IMR-90 (cell line): Measurements from ENCODE around the gene DTL. TPM values are rescaled to one million over a fixed set of nuclear protein-coding genes. Genes with fewer than 3 reads are reported as not detected.

Experiments
- ATAC-seq: fragments of 200-7000 bp; cut with Tn5 transposase; 2 replicates; pipeline ENCODE4 v1.9.1; 2020; ENCODE audit warnings: low read depth, mild to moderate bottlenecking, moderate library complexity
- BruUV-seq: library from RNA; stranded (reverse); fragments of 400-500 nt; replicated peaks from 2 replicates; lab custom pipeline; 2021; lab: Mats Ljungman, UMichigan
- CTCF ChIA-PET: fragments of 300-600 bp; formaldehyde crosslinking; extraction: SDS; loops from one replicate; lab custom pipeline; 2021; ENCODE audit warnings: antibody characterized with exemption; lab: Yijun Ruan, JAX
- POLR2A ChIA-PET: fragments of 300-600 bp; sonication (Branson Sonifier 250); formaldehyde crosslinking; loops from one replicate; lab custom pipeline; 2022; ENCODE audit warnings: antibody characterized with exemption; ENCODE audit not compliant: unreplicated experiment; lab: Charles Lee
- DNase-seq: peaks from one replicate; pipeline ENCODE4 v3.0.0; 2013
- H2AFZ ChIP-seq: replicated peaks from 2 replicates; pipeline ENCODE3; 2013; ENCODE audit warnings: low read length, mild to moderate bottlenecking; ENCODE audit not compliant: poor library complexity
- H2AK5ac ChIP-seq: 2 replicates; pipeline ENCODE4 v1.6.1; 2013; ENCODE audit warnings: low read depth, low read length, inconsistent platforms
- H2AK9ac ChIP-seq: replicated peaks from 2 replicates; pipeline ENCODE3; 2013; ENCODE audit warnings: mild to moderate bottlenecking, low read depth, low read length, moderate library complexity; ENCODE audit not compliant: poor library complexity
- H2BK120ac ChIP-seq: 2 replicates; pipeline ENCODE4 v1.6.1; 2013; ENCODE audit warnings: low read depth, low read length, inconsistent platforms
- H2BK15ac ChIP-seq: 3 replicates; pipeline ENCODE4 v1.6.1; 2013; ENCODE audit warnings: low read depth, low read length, inconsistent platforms
- H2BK20ac ChIP-seq: 2 replicates; pipeline ENCODE4 v1.6.1; 2013; ENCODE audit warnings: low read depth, mild to moderate bottlenecking, inconsistent platforms, low read length, moderate library complexity
- H2BK5ac ChIP-seq: 2 replicates; pipeline ENCODE4 v1.6.1; 2013; ENCODE audit warnings: mild to moderate bottlenecking, low read depth, low read length, inconsistent platforms; ENCODE audit not compliant: poor library complexity, severe bottlenecking
- H3K14ac ChIP-seq: replicated peaks from 2 replicates; pipeline ENCODE4 v1.6.1; 2013; ENCODE audit warnings: low read depth, low read length, inconsistent platforms
- H3K18ac ChIP-seq: 2 replicates; pipeline ENCODE4 v1.6.1; 2013; ENCODE audit warnings: low read depth, low read length, control low read depth
- H3K23ac ChIP-seq: 2 replicates; pipeline ENCODE4 v1.6.1; 2013; ENCODE audit warnings: low read depth, low read length, inconsistent platforms
- H3K27ac ChIP-seq: 2 replicates; pipeline ENCODE4 v1.5.1; 2013; ENCODE audit warnings: mild to moderate bottlenecking, control low read depth, low read length; ENCODE audit not compliant: insufficient read depth
- H3K27me3 ChIP-seq: 2 replicates; pipeline ENCODE4 v1.6.1; 2013; ENCODE audit warnings: low read length; ENCODE audit not compliant: control insufficient read depth, insufficient read depth
- H3K36me3 ChIP-seq: 2 replicates; pipeline ENCODE4 v1.6.1; 2013; ENCODE audit warnings: low read length, mixed read lengths; ENCODE audit not compliant: control insufficient read depth, insufficient read depth
- H3K4ac ChIP-seq: 2 replicates; pipeline ENCODE4 v1.6.1; 2013; ENCODE audit warnings: low read depth, low read length, inconsistent platforms
- H3K4me1 ChIP-seq: 2 replicates; pipeline ENCODE4 v1.6.1; 2013; ENCODE audit warnings: low read length, mixed read lengths; ENCODE audit not compliant: control insufficient read depth, insufficient read depth
- H3K4me2 ChIP-seq: 2 replicates; pipeline ENCODE4 v1.6.1; 2013; ENCODE audit warnings: low read depth, mild to moderate bottlenecking, control low read depth, low read length, moderate library complexity
- H3K4me3 ChIP-seq: 2 replicates; pipeline ENCODE4 v1.5.1; 2013; ENCODE audit warnings: low read depth, mild to moderate bottlenecking, control low read depth, low read length, moderate library complexity; ENCODE audit not compliant: insufficient read depth
- H3K56ac ChIP-seq: 2 replicates; pipeline ENCODE4 v1.6.1; 2013; ENCODE audit warnings: low read length, inconsistent platforms; ENCODE audit not compliant: insufficient read depth; ENCODE audit errors: extremely low read depth
- H3K79me1 ChIP-seq, 2 experiments: 2 replicates each; pipeline ENCODE4 v1.6.1; 2013; ENCODE audit warnings: low read length in 2 of 2, inconsistent platforms in 1 of 2, low read depth in 1 of 2
- H3K9ac ChIP-seq: 2 replicates; pipeline ENCODE4 v1.6.1; 2013; ENCODE audit warnings: low read depth, low read length, control low read depth
- H3K9me1 ChIP-seq: 2 replicates; pipeline ENCODE4 v1.6.1; 2013; ENCODE audit warnings: low read length, inconsistent platforms; ENCODE audit not compliant: insufficient read depth
- H3K9me3 ChIP-seq: 2 replicates; pipeline ENCODE4 v1.6.1; 2013; ENCODE audit warnings: low read length; ENCODE audit not compliant: control insufficient read depth, insufficient read depth
- H4K20me1 ChIP-seq: 2 replicates; pipeline ENCODE4 v1.6.1; 2013; ENCODE audit warnings: low read length, inconsistent platforms; ENCODE audit not compliant: insufficient read depth
- H4K5ac ChIP-seq: 2 replicates; pipeline ENCODE4 v1.6.1; 2013; ENCODE audit warnings: mild to moderate bottlenecking, low read depth, low read length, control low read depth
- H4K8ac ChIP-seq, 2 experiments: 2 replicates each; pipeline ENCODE4 v1.6.1; 2013; ENCODE audit warnings: low read depth in 2 of 2, low read length in 2 of 2, control low read depth in 1 of 2, inconsistent platforms in 1 of 2
- H4K91ac ChIP-seq: 2 replicates; pipeline ENCODE4 v1.6.1; 2013; ENCODE audit warnings: low read depth, low read length, inconsistent platforms; ENCODE audit not compliant: insufficient read depth
- BHLHE40 ChIP-seq: fragments of 150-350 bp; IDR thresholded peaks from 2 replicates; pipeline ENCODE4 v1.6.1; 2016; ENCODE audit warnings: mild to moderate bottlenecking, low read depth, low read length
- CEBPB ChIP-seq: IDR thresholded peaks from 2 replicates; pipeline ENCODE4 v1.6.1; 2012; ENCODE audit warnings: low read depth, low read length, improper control_type of control experiment
- CHD1 ChIP-seq: IDR thresholded peaks from 2 replicates; pipeline ENCODE4 v1.6.1; 2012; ENCODE audit warnings: low read depth, low read length, improper control_type of control experiment
- CTCF ChIP-seq: conservative IDR thresholded peaks from 2 replicates; pipeline ENCODE4 v1.5.1; 2012; ENCODE audit warnings: mild to moderate bottlenecking, low read depth, low read length, improper control_type of control experiment
- ELK1 ChIP-seq: fragments of 150-350 bp; IDR thresholded peaks from 2 replicates; pipeline ENCODE4 v1.6.1; 2016; ENCODE audit warnings: low read depth, mild to moderate bottlenecking, low read length, moderate library complexity, borderline replicate concordance
- FOS ChIP-seq: fragments of 150-350 bp; IDR thresholded peaks from 2 replicates; pipeline ENCODE4 v1.6.1; 2016; ENCODE audit warnings: low read depth, low read length
- MAFK ChIP-seq: IDR thresholded peaks from 2 replicates; pipeline ENCODE4 v1.6.1; 2012; ENCODE audit warnings: low read depth, low read length, improper control_type of control experiment
- MAZ ChIP-seq: IDR thresholded peaks from 2 replicates; pipeline ENCODE4 v1.6.1; 2012; ENCODE audit warnings: low read depth, mild to moderate bottlenecking, low read length, improper control_type of control experiment, moderate library complexity, borderline replicate concordance
- MXI1 ChIP-seq: IDR thresholded peaks from 2 replicates; pipeline ENCODE4 v1.6.1; 2012; ENCODE audit warnings: low read depth, mild to moderate bottlenecking, low read length, moderate library complexity, borderline replicate concordance
- NFE2L2 ChIP-seq: fragments of 150-350 bp; IDR thresholded peaks from 2 replicates; pipeline ENCODE4 v1.6.1; 2016; ENCODE audit warnings: low read depth, mild to moderate bottlenecking, low read length
- POLR2A ChIP-seq: IDR thresholded peaks from 2 replicates; pipeline ENCODE4 v1.6.1; 2012; ENCODE audit warnings: mild to moderate bottlenecking, low read depth, low read length
- RCOR1 ChIP-seq: IDR thresholded peaks from 2 replicates; pipeline ENCODE4 v1.6.1; 2012; ENCODE audit warnings: mild to moderate bottlenecking, low read length, improper control_type of control experiment; ENCODE audit not compliant: insufficient replicate concordance
- RFX5 ChIP-seq: IDR thresholded peaks from 2 replicates; pipeline ENCODE4 v1.8.0; 2012; ENCODE audit warnings: low read depth, mild to moderate bottlenecking, low read length, moderate library complexity
- SMC3 ChIP-seq: fragments of 150-350 bp; IDR thresholded peaks from 2 replicates; pipeline ENCODE4 v1.6.1; 2016; ENCODE audit warnings: low read depth, mild to moderate bottlenecking, antibody characterized with exemption, low read length, moderate library complexity
- WGBS, 2 experiments: methylation state at CpG; one replicate each; pipeline versions ENCODE4 v1.1.5 to v1.1.7; 2013; ENCODE audit warnings: missing lambda C conversion rate in 2 of 2; ENCODE audit not compliant: insufficient read length in 1 of 2; ENCODE audit errors: extremely low coverage in 2 of 2; 5-methylcytosine and 5-hydroxymethylcytosine counted together
- dilution Hi-C: fragments of 300-500 bp; cut with HindIII; formaldehyde crosslinking; loops from one replicate; pipeline ENCODE4 v1.14.3; 2018; ENCODE audit warnings: low sequenced_read_pairs; ENCODE audit not compliant: unreplicated experiment
- in situ Hi-C: fragments of 300-500 bp; cut with MboI; formaldehyde crosslinking; loops from 3 replicates; pipeline ENCODE4 v1.14.3; 2019; ENCODE audit warnings: low sequenced_read_pairs, inconsistent platforms, mixed read lengths
- intact Hi-C: fragments of 100-400 bp; cut with micrococcal nuclease; formaldehyde crosslinking; loops from 2 replicates; pipeline ENCODE4 v1.10.0; 2022
- polyA plus RNA-seq, 3 experiments: library from polyadenylated mRNA; depleted of rRNA; stranded (reverse); fragments of >200 nt; gene quantifications; 2 replicates each; pipeline ENCODE4 v1.2.3, GENCODE V29; 2012; ENCODE audit warnings: low replicate concordance in 1 of 3
- total RNA-seq: library from RNA; depleted of rRNA; stranded (reverse); fragments of >200 nt; gene quantifications from 2 replicates; pipeline ENCODE4 v1.2.3, GENCODE V29; 2012

The DTL gene
- total and polyA plus RNA-seq, 2 of the 4 experiments (the other 2 are of a cell fraction): 11.8 to 19.9 TPM

GRCh38 chr1:212118167-212118871 is 82.8 kb downstream of the DTL start:
- no peaks in the 10 kb centered on the region for H3K36me3 ChIP-seq
- no peak overlapping the region for H3K14ac ChIP-seq
- ChIA-PET POLR2A (no interaction called here), CTCF (interaction anchor here (1.6 kb wide), 1 partner anchor 15 kb away, joined by 5 read pairs; no protein-coding TSS in a partner anchor)
- H3K4me1 ChIP-seq: no peaks in the 10 kb centered on the region
- no peaks in the 10 kb centered on the region; a peak in 1 of 4 replicates for H3K79me1 ChIP-seq
- H3K4ac ChIP-seq: no peak overlapping the region
- DNase-seq (peak; percentile 56), ATAC-seq (no peak)
- H3K56ac ChIP-seq: no peak overlapping the region
- no peak overlapping the region for H2AK9ac ChIP-seq
- H2BK5ac ChIP-seq: no peak overlapping the region
- H2AFZ ChIP-seq: no peak overlapping the region
- H2AK5ac ChIP-seq: no peak overlapping the region
- TF ChIP-seq ELK1 (no peak), MXI1 (no peak), MAFK (no peak), FOS (no peak), RFX5 (no peak), RCOR1 (no peak), CEBPB (no peak), CHD1 (no peak), BHLHE40 (no peak), NFE2L2 (no peak), MAZ (no peak), SMC3 (no peak), CTCF (no peak), POLR2A (no peak)
- H4K5ac ChIP-seq: no peak overlapping the region
- no TSS peak for BruUV-seq
- no peak overlapping the region for H3K4me2 ChIP-seq
- H3K4me3 ChIP-seq: no peak overlapping the region
- intact Hi-C loops (no loop called here), dilution Hi-C loops (no loop called here), in situ Hi-C loops (no loop called here)
- 80% methylated on average over 4 of the region's 7 CpGs; no CpG with 5 or more reads in 1 of the 2 experiments for WGBS, 2 experiments
- H3K23ac ChIP-seq: no peak overlapping the region
- H3K27me3 ChIP-seq: no peaks in the 10 kb centered on the region
- H2BK120ac ChIP-seq: no peak overlapping the region
- no peak overlapping the region for H2BK20ac ChIP-seq
- H2BK15ac ChIP-seq: no peak overlapping the region
- no peaks in the 10 kb centered on the region for H4K20me1 ChIP-seq
- no peaks in the 10 kb centered on the region for H3K9me1 ChIP-seq
- H3K9ac ChIP-seq: no peak overlapping the region
- no peak overlapping the region for H3K27ac ChIP-seq
- no peak overlapping the region for H4K8ac ChIP-seq
- no peak overlapping the region for H3K18ac ChIP-seq
- no peaks in the 10 kb centered on the region for H3K9me3 ChIP-seq
- no peak overlapping the region for H4K91ac ChIP-seq
